ENCODE data around the gene CHIT1. TPM values are rescaled to one million over a fixed set of nuclear protein-coding genes. Genes with fewer than 3 reads are reported as not detected.

The CHIT1 gene
- total RNA-seq, 1 donor from 2014 or later = under 0.01 TPM

DNA sequence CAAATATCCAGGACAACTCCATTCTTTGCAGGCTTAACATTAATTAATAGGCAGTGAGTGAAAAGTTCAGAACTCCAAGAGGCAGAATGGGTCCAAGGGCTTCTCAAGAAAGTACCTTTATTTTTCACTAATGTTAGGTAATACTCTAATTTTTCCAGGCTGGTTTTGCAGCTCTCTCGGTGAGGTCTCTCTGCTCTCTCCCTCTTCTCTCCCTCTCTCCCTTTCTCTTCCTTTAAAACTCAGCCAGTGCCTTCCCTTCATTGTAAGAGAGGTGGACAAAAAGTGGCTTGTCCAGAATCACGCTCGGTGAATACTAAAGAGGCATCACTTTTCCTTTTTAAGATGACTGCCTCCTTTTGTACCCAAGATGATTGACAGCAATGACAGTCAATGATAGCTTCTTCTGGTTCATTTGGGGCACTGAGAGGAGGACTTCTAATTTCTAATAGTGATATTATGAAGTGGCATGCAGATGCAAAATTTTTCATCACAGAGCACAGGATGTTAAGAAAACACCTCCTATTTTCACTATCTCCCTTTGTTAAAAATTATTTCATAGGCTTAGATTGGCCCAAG lies 41.7 kb downstream of the CHIT1 start:
- TF ChIP-seq, protein P1, sequence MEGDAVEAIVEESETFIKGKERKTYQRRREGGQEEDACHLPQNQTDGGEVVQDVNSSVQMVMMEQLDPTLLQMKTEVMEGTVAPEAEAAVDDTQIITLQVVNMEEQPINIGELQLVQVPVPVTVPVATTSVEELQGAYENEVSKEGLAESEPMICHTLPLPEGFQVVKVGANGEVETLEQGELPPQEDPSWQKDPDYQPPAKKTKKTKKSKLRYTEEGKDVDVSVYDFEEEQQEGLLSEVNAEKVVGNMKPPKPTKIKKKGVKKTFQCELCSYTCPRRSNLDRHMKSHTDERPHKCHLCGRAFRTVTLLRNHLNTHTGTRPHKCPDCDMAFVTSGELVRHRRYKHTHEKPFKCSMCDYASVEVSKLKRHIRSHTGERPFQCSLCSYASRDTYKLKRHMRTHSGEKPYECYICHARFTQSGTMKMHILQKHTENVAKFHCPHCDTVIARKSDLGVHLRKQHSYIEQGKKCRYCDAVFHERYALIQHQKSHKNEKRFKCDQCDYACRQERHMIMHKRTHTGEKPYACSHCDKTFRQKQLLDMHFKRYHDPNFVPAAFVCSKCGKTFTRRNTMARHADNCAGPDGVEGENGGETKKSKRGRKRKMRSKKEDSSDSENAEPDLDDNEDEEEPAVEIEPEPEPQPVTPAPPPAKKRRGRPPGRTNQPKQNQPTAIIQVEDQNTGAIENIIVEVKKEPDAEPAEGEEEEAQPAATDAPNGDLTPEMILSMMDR (IDR thresholded peaks at IDR 0.05; ENCODE audit: insufficient read depth, low read length, severe bottlenecking) = no peak
- Histone ChIP-seq H3K4me3 (ENCODE audit: low read depth, low read length) (no peak overlapping the region), H3K27me3 (ENCODE audit: control insufficient read depth, insufficient read depth, low read length) (no peaks in the 10 kb centered on the region), H3K36me3 (ENCODE audit: control insufficient read depth, insufficient read depth, low read length) (no peaks in the 10 kb centered on the region)
- FAIRE-seq = no peak
- no peak for DNase-seq (ENCODE audit: low read depth)

DNA sequence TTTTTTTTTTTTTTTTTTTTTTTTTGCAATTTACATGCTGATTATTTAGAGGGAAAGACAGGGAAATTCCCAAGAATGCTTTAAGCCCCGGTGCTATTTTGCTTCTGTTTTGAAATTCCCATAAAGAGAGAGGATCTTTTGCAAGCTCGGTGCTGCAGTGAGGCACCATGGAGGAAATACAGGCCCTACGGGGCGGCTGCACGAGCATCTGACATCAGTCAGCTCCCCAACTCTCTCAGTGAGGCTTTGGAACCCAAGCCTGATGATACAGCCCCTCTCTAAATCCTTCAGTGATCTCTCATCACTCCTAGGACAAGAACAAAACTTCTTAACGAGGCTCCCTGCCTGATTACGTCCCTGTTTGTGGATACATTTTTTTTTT lies 42.2 kb downstream of the CHIT1 start:
- Histone ChIP-seq H3K4me3 (ENCODE audit: low read depth, low read length) (no peak overlapping the region), H3K36me3 (ENCODE audit: control insufficient read depth, insufficient read depth, low read length) (no peaks in the 10 kb centered on the region), H3K27me3 (ENCODE audit: control insufficient read depth, insufficient read depth, low read length) (no peaks in the 10 kb centered on the region)
- FAIRE-seq (no peak), DNase-seq (ENCODE audit: low read depth) (no peak)
- TF ChIP-seq, protein P1 (IDR thresholded peaks at IDR 0.05; ENCODE audit: insufficient read depth, low read length, severe bottlenecking) = no peak

DNA sequence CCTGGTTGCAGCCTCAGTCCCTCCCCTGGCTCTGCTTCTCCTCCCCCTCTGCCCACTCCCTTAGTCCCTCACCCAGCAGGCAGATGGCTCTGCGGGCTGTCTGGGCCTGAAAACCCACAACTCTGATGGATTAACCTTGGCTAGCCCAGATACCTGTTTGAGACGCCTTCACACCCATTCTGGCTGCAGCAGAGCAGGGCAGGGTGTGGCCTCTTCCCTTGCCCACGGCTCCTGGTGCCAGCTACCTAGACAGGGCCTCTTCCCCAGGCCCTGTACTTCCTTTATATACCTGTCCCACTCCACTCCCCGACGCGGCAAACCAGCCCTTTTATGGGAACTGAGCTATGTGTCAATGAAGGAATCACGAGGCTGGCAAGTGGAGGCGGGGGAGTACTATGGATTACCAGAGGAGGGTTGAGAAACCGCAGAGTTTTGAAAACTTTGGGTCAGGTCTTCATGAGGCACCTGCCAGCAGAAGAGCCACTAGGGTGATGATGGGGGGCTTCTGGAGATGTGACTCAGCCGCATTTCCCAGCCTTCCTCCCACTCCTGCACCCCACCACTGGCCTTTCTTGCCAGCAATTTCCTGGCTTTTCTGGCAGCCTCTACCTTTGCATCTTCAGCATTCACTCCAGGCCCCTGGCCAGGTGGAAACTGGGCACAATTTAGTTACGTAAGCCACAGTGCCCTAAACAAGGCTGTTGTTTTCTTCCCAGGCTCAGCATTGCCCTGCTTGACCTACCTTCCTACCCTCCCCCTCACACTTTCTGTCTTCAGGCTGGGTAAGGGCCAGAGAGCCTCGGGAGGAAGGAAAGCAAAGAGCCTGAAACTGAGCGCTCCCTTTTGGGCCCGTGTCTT lies 42.8 kb downstream of the CHIT1 start, which contains the start of gene CHI3L1:
TSS of gene CHI3L1 (minus strand) at position 259 of the 858 bp plus-strand sequence. CDS start at position 178, 81 bp downstream.
- peak; percentile 8 for DNase-seq (ENCODE audit: low read depth)
- FAIRE-seq = no peak
- no peak within 1 kb of the TSS for H3K4me3 ChIP-seq (ENCODE audit: low read depth, low read length)
- TF ChIP-seq, protein P1 (IDR thresholded peaks at IDR 0.05; ENCODE audit: insufficient read depth, low read length, severe bottlenecking) = no peak
- no peaks in the 10 kb centered on the region for H3K36me3 ChIP-seq (ENCODE audit: control insufficient read depth, insufficient read depth, low read length)
- H3K27me3 ChIP-seq (ENCODE audit: control insufficient read depth, insufficient read depth, low read length) = no peaks in the 10 kb centered on the region

- FAIRE-seq = no peak
- no peak overlapping the region for H3K4me3 ChIP-seq (ENCODE audit: low read depth, low read length)
These were observed 43.4 kb downstream of the CHIT1 start for GRCh38 chr1:203186091-203186445.

DNA sequence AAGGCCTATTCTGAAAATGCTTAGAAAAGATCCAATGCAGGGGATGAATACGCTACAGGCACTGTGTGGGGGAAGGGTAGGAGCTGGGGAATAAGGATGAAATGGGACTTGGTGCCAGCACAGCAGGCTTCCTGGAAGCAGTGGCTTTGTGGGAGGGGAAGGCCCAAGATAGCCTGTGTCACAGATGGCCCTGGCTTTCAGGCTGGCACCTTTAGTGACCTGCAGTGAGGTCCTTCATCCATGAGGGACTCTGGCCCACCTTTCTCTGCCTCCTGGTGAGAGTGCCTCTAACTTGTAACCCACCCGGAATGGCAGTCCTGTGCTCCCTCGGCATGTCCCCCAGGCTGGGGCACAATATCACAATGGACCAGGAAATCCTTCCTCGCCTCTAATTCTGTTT lies 43.9 kb downstream of the CHIT1 start:
- FAIRE-seq (no peak), DNase-seq (ENCODE audit: low read depth) (no peak)
- H3K4me3 ChIP-seq (ENCODE audit: low read depth, low read length) = no peak overlapping the region
- H3K27me3 ChIP-seq (ENCODE audit: control insufficient read depth, insufficient read depth, low read length) = no peaks in the 10 kb centered on the region
- TF ChIP-seq, protein P1 (IDR thresholded peaks at IDR 0.05; ENCODE audit: insufficient read depth, low read length, severe bottlenecking) = no peak
- H3K36me3 ChIP-seq (ENCODE audit: control insufficient read depth, insufficient read depth, low read length) = no peaks in the 10 kb centered on the region

More at GRCh38 chr1:203186091-203186445, 43.4 kb downstream of the CHIT1 start:
- Histone ChIP-seq H3K36me3 (ENCODE audit: control insufficient read depth, insufficient read depth, low read length) (no peaks in the 10 kb centered on the region), H3K27me3 (ENCODE audit: control insufficient read depth, insufficient read depth, low read length) (no peaks in the 10 kb centered on the region)
- DNase-seq (ENCODE audit: low read depth) = no peak
- TF ChIP-seq, protein P1 (IDR thresholded peaks at IDR 0.05; ENCODE audit: insufficient read depth, low read length, severe bottlenecking) = no peak
